Neural cell (in vitro differentiated cells): ENCODE data around the gene RUNDC3A. TPM values are rescaled to one million over a fixed set of nuclear protein-coding genes. Genes with fewer than 3 reads are reported as not detected.
A peak's percentile ranks its signal among the peaks of the same experiment; 100 is the strongest.
"Not testable (repeated sequence)": the region's sequence is repeated elsewhere in the genome, so short reads cannot be mapped to it uniquely, and the experiment has no call there.

Experiments
- H2AFZ ChIP-seq: fragments of 200-600, 300-800 bp; sonication (generic), shearing (Covaris generic); 2 replicates; pipeline ENCODE4 v1.6.0; 2014; ENCODE audit warnings: low read depth, mild to moderate bottlenecking, antibody characterized with exemption, low read length, moderate library complexity
- H3F3A ChIP-seq: fragments of 200-600 bp; shearing (Covaris generic); 2 replicates; pipeline ENCODE4 v1.6.1; 2016; ENCODE audit warnings: mild to moderate bottlenecking, moderate library complexity, mixed read lengths, antibody characterized with exemption, low read length; ENCODE audit not compliant: insufficient read depth, poor library complexity, severe bottlenecking
- H3K27ac ChIP-seq: fragments of 200-600, 300-800 bp; sonication (generic), shearing (Covaris generic); 2 replicates; pipeline ENCODE4 v1.5.1; 2014; ENCODE audit warnings: mild to moderate bottlenecking, low read length, moderate library complexity
- H3K27me3 ChIP-seq: fragments of 300-800, 200-600 bp; sonication (generic), shearing (Covaris generic); 2 replicates; pipeline ENCODE4 v1.6.0; 2014; ENCODE audit warnings: mild to moderate bottlenecking, low read depth, low read length, moderate library complexity; ENCODE audit not compliant: insufficient read depth
- H3K36me3 ChIP-seq: fragments of 300-800, 200-600 bp; sonication (generic), shearing (Covaris generic); 2 replicates; pipeline ENCODE4 v1.5.1; 2014; ENCODE audit warnings: mild to moderate bottlenecking, antibody characterized with exemption, low read length, moderate library complexity; ENCODE audit not compliant: insufficient read depth
- H3K4me2 ChIP-seq: fragments of 300-800, 200-600 bp; sonication (generic), shearing (Covaris generic); 2 replicates; pipeline ENCODE4 v1.6.0; 2014; ENCODE audit warnings: mild to moderate bottlenecking, low read length
- H3K4me3 ChIP-seq: fragments of 300-800, 200-600 bp; sonication (generic), shearing (Covaris generic); 2 replicates; pipeline ENCODE4 v1.5.1; 2014; ENCODE audit warnings: mild to moderate bottlenecking, low read length, moderate library complexity
- H3K79me2 ChIP-seq: fragments of 200-600 bp; shearing (Covaris generic); replicated peaks from 2 replicates; pipeline ENCODE4 v1.6.0; 2014; ENCODE audit warnings: mild to moderate bottlenecking, low read length, moderate library complexity; ENCODE audit not compliant: insufficient read depth
- H3K9ac ChIP-seq: fragments of 300-800, 200-600 bp; sonication (generic), shearing (Covaris generic); 2 replicates; pipeline ENCODE4 v1.6.1; 2016; ENCODE audit warnings: mild to moderate bottlenecking, low read length, mixed read lengths
- H3K9me2 ChIP-seq: fragments of 200-600 bp; shearing (Covaris generic); 2 replicates; pipeline ENCODE4 v1.6.1; 2016; ENCODE audit warnings: mild to moderate bottlenecking, low read length, mixed read lengths; ENCODE audit not compliant: insufficient read depth
- H3K9me3 ChIP-seq: fragments of 200-600, 300-800 bp; sonication (generic), shearing (Covaris generic); 2 replicates; pipeline ENCODE4 v1.6.1; 2016; ENCODE audit warnings: mild to moderate bottlenecking, mixed run types, low read length, moderate library complexity, mixed read lengths
- H4K20me1 ChIP-seq: fragments of 200-600 bp; shearing (Covaris generic); 2 replicates; pipeline ENCODE4 v1.6.1; 2016; ENCODE audit warnings: mild to moderate bottlenecking, mixed run types; ENCODE audit not compliant: insufficient read depth
- EP300 ChIP-seq: fragments of 450-650 bp; conservative IDR thresholded peaks from 2 replicates; pipeline ENCODE4 v1.6.1; 2014; ENCODE audit warnings: antibody characterized with exemption, mild to moderate bottlenecking, moderate library complexity; ENCODE audit not compliant: poor library complexity, severe bottlenecking
- EZH2 ChIP-seq: fragments of 200-600, 300-800 bp; shearing (Covaris generic), sonication (generic); IDR thresholded peaks from 2 replicates; pipeline ENCODE4 v1.6.1; 2014; ENCODE audit warnings: antibody characterized with exemption, low read length, borderline replicate concordance, mild to moderate bottlenecking; ENCODE audit not compliant: insufficient read depth, poor library complexity, severe bottlenecking
- MXI1 ChIP-seq: fragments of 450-650 bp; conservative IDR thresholded peaks from 2 replicates; pipeline ENCODE4 v1.6.1; 2014; ENCODE audit warnings: antibody characterized with exemption, mild to moderate bottlenecking; ENCODE audit not compliant: poor library complexity, severe bottlenecking
- POLR2AphosphoS5 ChIP-seq: IDR thresholded peaks from 2 replicates; pipeline ENCODE4 v1.6.1; 2012
- RAD21 ChIP-seq: fragments of 450-650 bp; conservative IDR thresholded peaks from 2 replicates; pipeline ENCODE4 v1.6.1; 2014; ENCODE audit warnings: antibody characterized with exemption, mild to moderate bottlenecking, moderate library complexity
- REST ChIP-seq: IDR thresholded peaks from 2 replicates; pipeline ENCODE4 v1.6.1; 2012; ENCODE audit warnings: borderline replicate concordance
- SMC3 ChIP-seq: fragments of 450-650 bp; conservative IDR thresholded peaks from 2 replicates; pipeline ENCODE4 v1.6.1; 2014; ENCODE audit warnings: antibody characterized with exemption, mild to moderate bottlenecking, moderate library complexity; ENCODE audit not compliant: poor library complexity
- TAF1 ChIP-seq: IDR thresholded peaks from 2 replicates; pipeline ENCODE4 v1.6.1; 2012; ENCODE audit warnings: low read depth
- polyA plus RNA-seq: library from polyadenylated mRNA; depleted of rRNA; stranded (reverse); fragments of >200 nt; gene quantifications from 2 replicates; pipeline ENCODE4 v1.2.3, GENCODE V29; 2014
- TF ChIP-seq, protein P1 (sequence below): fragments of 450-650 bp; IDR thresholded peaks from 2 replicates; pipeline ENCODE4 v1.5.1; 2014; ENCODE audit warnings: antibody characterized with exemption, mild to moderate bottlenecking, moderate library complexity; ENCODE audit not compliant: poor library complexity, severe bottlenecking

The RUNDC3A gene
- polyA plus RNA-seq, 1 donor from 2014 or later, result 279 TPM

GRCh38 chr17:44326861-44327444 lies 18.6 kb downstream of the RUNDC3A start:
- no peak overlapping the region for H3K4me2 ChIP-seq
- no peak overlapping the region for H2AFZ ChIP-seq
- peaks cover 7% of the 10 kb centered on the region for H3K27me3 ChIP-seq
- no peaks in the 10 kb centered on the region for H3K36me3 ChIP-seq
- H4K20me1 ChIP-seq, result no peaks in the 10 kb centered on the region
- no peak overlapping the region for H3K9ac ChIP-seq
- peaks cover 5% of the 10 kb centered on the region for H3K79me2 ChIP-seq
- no peak overlapping the region for H3K27ac ChIP-seq
- TF ChIP-seq RAD21 (peak; percentile 29), MXI1 (peak; percentile 62), EP300 (no peak), TAF1 (no peak), POLR2AphosphoS5 (no peak), REST (no peak), EZH2 (no peak), SMC3 (no peak)
- TF ChIP-seq, protein P1, sequence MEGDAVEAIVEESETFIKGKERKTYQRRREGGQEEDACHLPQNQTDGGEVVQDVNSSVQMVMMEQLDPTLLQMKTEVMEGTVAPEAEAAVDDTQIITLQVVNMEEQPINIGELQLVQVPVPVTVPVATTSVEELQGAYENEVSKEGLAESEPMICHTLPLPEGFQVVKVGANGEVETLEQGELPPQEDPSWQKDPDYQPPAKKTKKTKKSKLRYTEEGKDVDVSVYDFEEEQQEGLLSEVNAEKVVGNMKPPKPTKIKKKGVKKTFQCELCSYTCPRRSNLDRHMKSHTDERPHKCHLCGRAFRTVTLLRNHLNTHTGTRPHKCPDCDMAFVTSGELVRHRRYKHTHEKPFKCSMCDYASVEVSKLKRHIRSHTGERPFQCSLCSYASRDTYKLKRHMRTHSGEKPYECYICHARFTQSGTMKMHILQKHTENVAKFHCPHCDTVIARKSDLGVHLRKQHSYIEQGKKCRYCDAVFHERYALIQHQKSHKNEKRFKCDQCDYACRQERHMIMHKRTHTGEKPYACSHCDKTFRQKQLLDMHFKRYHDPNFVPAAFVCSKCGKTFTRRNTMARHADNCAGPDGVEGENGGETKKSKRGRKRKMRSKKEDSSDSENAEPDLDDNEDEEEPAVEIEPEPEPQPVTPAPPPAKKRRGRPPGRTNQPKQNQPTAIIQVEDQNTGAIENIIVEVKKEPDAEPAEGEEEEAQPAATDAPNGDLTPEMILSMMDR, result no peak
- no peaks in the 10 kb centered on the region for H3F3A ChIP-seq
- H3K9me3 ChIP-seq, result no peaks in the 10 kb centered on the region
- no peaks in the 10 kb centered on the region for H3K9me2 ChIP-seq
- no peak overlapping the region for H3K4me3 ChIP-seq

GRCh38 chr17:44327715-44328449 lies 19.5 kb downstream of the RUNDC3A start:
- H3K79me2 ChIP-seq, result peaks cover 5% of the 10 kb centered on the region
- no peaks in the 10 kb centered on the region for H4K20me1 ChIP-seq
- H3K9me3 ChIP-seq, result no peaks in the 10 kb centered on the region
- H3K4me2 ChIP-seq, result no peak overlapping the region
- no peak overlapping the region for H3K4me3 ChIP-seq
- H3K9ac ChIP-seq, result no peak overlapping the region
- TF ChIP-seq POLR2AphosphoS5 (no peak), REST (no peak)
- no peaks in the 10 kb centered on the region for H3F3A ChIP-seq
- no peak overlapping the region for H3K27ac ChIP-seq
- no peaks in the 10 kb centered on the region for H3K9me2 ChIP-seq
- no peak overlapping the region for H2AFZ ChIP-seq
- peaks cover 7% of the 10 kb centered on the region for H3K27me3 ChIP-seq
- no peaks in the 10 kb centered on the region for H3K36me3 ChIP-seq

DNA sequence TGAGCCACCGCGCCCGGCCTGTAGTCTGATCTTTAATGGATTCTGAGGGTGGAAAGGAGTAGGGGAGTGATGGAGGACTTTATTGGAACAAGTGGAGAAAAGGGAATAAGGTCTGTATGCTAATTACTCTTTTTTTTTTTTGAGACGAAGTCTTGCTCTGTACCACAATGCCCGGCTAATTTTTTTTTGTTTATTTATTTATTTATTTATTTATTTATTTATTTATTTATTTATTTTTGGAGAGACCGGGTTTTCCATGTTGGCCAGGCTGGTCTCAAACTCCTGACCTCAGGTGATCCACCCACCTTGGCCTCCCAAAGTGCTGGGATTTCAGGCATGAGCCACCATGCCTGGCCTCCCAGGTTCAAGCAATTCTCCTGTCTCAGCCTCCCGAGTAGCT lies 21.1 kb downstream of the RUNDC3A start:
- not testable (repeated sequence) for H3K79me2 ChIP-seq, H4K20me1 ChIP-seq

GRCh38 chr17:44330263-44330662 lies 21.9 kb downstream of the RUNDC3A start:
- H3K9ac ChIP-seq, H3K9me3 ChIP-seq, H4K20me1 ChIP-seq, H2AFZ ChIP-seq, H3K27ac ChIP-seq, H3K79me2 ChIP-seq, H3K9me2 ChIP-seq, H3K4me3 ChIP-seq, H3F3A ChIP-seq, H3K36me3 ChIP-seq, H3K4me2 ChIP-seq, H3K27me3 ChIP-seq: not testable (repeated sequence)

More for the DNA sequence above, 21.1 kb downstream of the RUNDC3A start:
- H3K27me3 ChIP-seq, H3K4me3 ChIP-seq, H3K27ac ChIP-seq, H2AFZ ChIP-seq, H3K9me2 ChIP-seq, H3K9ac ChIP-seq, H3K9me3 ChIP-seq, H3F3A ChIP-seq, H3K4me2 ChIP-seq, H3K36me3 ChIP-seq: not testable (repeated sequence)
